Panc1 (cell line): ENCODE data around the gene TIMM17B. TPM values are rescaled to one million over a fixed set of nuclear protein-coding genes. Genes with fewer than 3 reads are reported as not detected.

Source experiments
- ATAC-seq: fragments of 200-7000 bp; cut with Tn5 transposase; 2 replicates; pipeline ENCODE4 v1.9.1; 2020; ENCODE audit warnings: mild to moderate bottlenecking, moderate library complexity
- BruUV-seq: library from RNA; stranded (reverse); fragments of 400-500 nt; replicated peaks from 2 replicates; lab custom pipeline; 2021; lab: Mats Ljungman, UMichigan
- CTCF ChIA-PET: fragments of 300-600 bp; sonication (Branson Sonifier 250); formaldehyde crosslinking; loops from one replicate; lab custom pipeline; 2022; ENCODE audit warnings: antibody characterized with exemption; lab: Charles Lee
- POLR2A ChIA-PET: fragments of 300-600 bp; sonication (Branson Sonifier 250); formaldehyde crosslinking; loops from one replicate; lab custom pipeline; 2022; ENCODE audit warnings: antibody characterized with exemption; lab: Charles Lee
- DNase-seq: peaks from one replicate; pipeline ENCODE4 v3.0.0-alpha.2; 2010; ENCODE audit warnings: low read depth, low spot score
- H3K27ac ChIP-seq: 2 replicates; pipeline ENCODE4 v1.5.1; 2011; ENCODE audit warnings: mild to moderate bottlenecking, low read length, inconsistent platforms
- H3K27me3 ChIP-seq: fragments of 200-500 bp; sonication (Bioruptor generic); 2 replicates; pipeline ENCODE4 v1.6.0; 2014; ENCODE audit warnings: low read length, inconsistent platforms; ENCODE audit not compliant: control insufficient read depth, insufficient read depth
- H3K36me3 ChIP-seq: fragments of 200-500 bp; sonication (Bioruptor generic); 2 replicates; pipeline ENCODE4 v1.5.1; 2014; ENCODE audit warnings: inconsistent platforms, mild to moderate bottlenecking, low read length, moderate library complexity; ENCODE audit not compliant: control insufficient read depth, insufficient read depth
- H3K4me1 ChIP-seq: 2 replicates; pipeline ENCODE4 v1.5.1; 2011; ENCODE audit warnings: inconsistent platforms, mild to moderate bottlenecking, low read length, moderate library complexity; ENCODE audit not compliant: control insufficient read depth, insufficient read depth
- H3K4me3 ChIP-seq, 2 experiments: 2 replicates each; pipeline ENCODE4 v1.5.1; 2011 to 2012; ENCODE audit warnings: low read depth in 2 of 2, low read length in 2 of 2, mild to moderate bottlenecking in 2 of 2, inconsistent platforms in 1 of 2, moderate library complexity in 1 of 2
- H3K9me3 ChIP-seq: fragments of 200-500 bp; sonication (Bioruptor generic); 2 replicates; pipeline ENCODE4 v1.5.1; 2014; ENCODE audit warnings: low read depth, mild to moderate bottlenecking, inconsistent platforms, low read length, moderate library complexity; ENCODE audit not compliant: control insufficient read depth, insufficient read depth
- CTCF ChIP-seq: fragments of 450-650 bp; IDR thresholded peaks from 2 replicates; pipeline ENCODE4 v1.5.1; 2017; ENCODE audit warnings: mild to moderate bottlenecking
- POLR2AphosphoS5 ChIP-seq: IDR thresholded peaks from 2 replicates; pipeline ENCODE4 v1.6.1; 2012; ENCODE audit warnings: mild to moderate bottlenecking, low read depth, low read length, moderate library complexity
- REST ChIP-seq, 2 experiments: IDR thresholded peaks; 2 replicates each; pipeline ENCODE4 v1.6.1; 2011 to 2012; ENCODE audit warnings: low read depth in 2 of 2, control low read depth in 1 of 2, low read length in 1 of 2, mild to moderate bottlenecking in 1 of 2, moderate library complexity in 1 of 2; ENCODE audit not compliant: insufficient read depth in 1 of 2
- SIN3A ChIP-seq: IDR thresholded peaks from 2 replicates; pipeline ENCODE4 v1.6.1; 2012; ENCODE audit warnings: low read depth, mild to moderate bottlenecking, low read length, moderate library complexity, borderline replicate concordance; ENCODE audit not compliant: insufficient read depth
- TCF7L2 ChIP-seq: IDR thresholded peaks from 2 replicates; pipeline ENCODE4 v1.6.1; 2011; ENCODE audit warnings: mild to moderate bottlenecking, low read depth, low read length, inconsistent platforms
- in situ Hi-C: cut with HindIII; loops from 2 replicates; pipeline ENCODE4 v1.10.0; 2016; ENCODE audit warnings: low sequenced_read_pairs, low pct_unique_long_range_greater_than_20kb
- intact Hi-C: fragments of 100-400 bp; cut with micrococcal nuclease; formaldehyde crosslinking; loops from one replicate; pipeline ENCODE4 v1.10.0; 2022; ENCODE audit not compliant: unreplicated experiment
- total RNA-seq: library from RNA; stranded (reverse); gene quantifications from one replicate; pipeline ENCODE4 v1.2.1, GENCODE V29; 2021; ENCODE audit not compliant: unreplicated experiment

The TIMM17B gene
- total RNA-seq, 1 experiment from 2014 or later, result 92.1 TPM

GRCh38 chrX:48939524-48940228 is 42.1 kb upstream of the TIMM17B start:
- no peaks in the 10 kb centered on the region for H3K36me3 ChIP-seq
- BruUV-seq, result no TSS peak
- no peak overlapping the region for H3K27ac ChIP-seq
- DNase-seq, result no peak
- no peak for ATAC-seq
- no peak for TF ChIP-seq TCF7L2
- no peak for TF ChIP-seq REST (IDR thresholded peaks at IDR 0.05; ENCODE audit: insufficient read depth in 1 of 2, low read depth in 2 of 2, low read length in 1 of 2)
- TF ChIP-seq CTCF, result no peak
- TF ChIP-seq POLR2AphosphoS5, result no peak
- no peak for TF ChIP-seq SIN3A
- POLR2A ChIA-PET, result no interaction called here
- H3K4me3 ChIP-seq, result no peak overlapping the region
- H3K9me3 ChIP-seq, result no peaks in the 10 kb centered on the region
- no peaks in the 10 kb centered on the region for H3K27me3 ChIP-seq
- intact Hi-C loops, result no loop called here
- CTCF ChIA-PET, result no interaction called here
- in situ Hi-C loops, result no loop called here
- H3K4me1 ChIP-seq, result no peaks in the 10 kb centered on the region

DNA sequence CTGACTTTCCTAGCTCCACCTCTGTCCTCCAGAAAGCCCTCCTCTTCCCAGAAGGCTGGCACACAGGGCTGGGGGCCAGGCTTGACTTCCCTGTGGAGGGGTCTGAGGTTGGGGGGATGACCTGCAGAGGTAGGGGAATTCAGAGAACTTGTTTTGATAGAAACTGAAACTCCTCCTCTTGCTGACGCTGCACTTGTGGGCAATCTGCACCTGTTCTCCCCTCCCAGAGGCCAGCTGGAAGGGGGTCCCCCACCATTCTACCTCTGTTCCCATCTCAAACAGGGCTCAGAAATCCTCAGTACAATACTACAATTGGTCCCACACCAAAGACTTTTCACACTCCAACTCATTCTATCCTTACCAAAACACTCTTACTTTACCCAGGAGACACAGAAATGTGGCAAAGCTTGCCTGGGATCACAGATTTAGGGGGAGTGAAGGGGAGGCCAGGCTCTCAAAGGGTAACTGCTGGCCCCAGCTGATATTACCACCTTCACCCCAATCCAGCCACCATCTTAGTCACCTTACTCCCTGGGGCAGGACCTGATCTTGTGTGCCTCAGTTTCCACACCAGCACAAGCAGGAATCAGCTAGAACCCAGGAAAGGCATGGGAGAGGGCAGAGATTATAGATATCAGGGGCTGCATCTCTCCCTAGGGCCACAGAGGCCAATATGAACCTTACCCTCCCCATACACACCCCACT is 41.3 kb upstream of the TIMM17B start:
- TF ChIP-seq CTCF, result no peak
- TF ChIP-seq SIN3A, result no peak
- no peak for TF ChIP-seq REST (IDR thresholded peaks at IDR 0.05; ENCODE audit: insufficient read depth in 1 of 2, low read depth in 2 of 2, low read length in 1 of 2)
- TF ChIP-seq TCF7L2, result no peak
- Histone ChIP-seq H3K4me3 (no peak overlapping the region), H3K36me3 (no peaks in the 10 kb centered on the region; the same call in 1 of the 2 replicates), H3K27ac (no peak overlapping the region), H3K27me3 (no peaks in the 10 kb centered on the region), H3K9me3 (no peaks in the 10 kb centered on the region), H3K4me1 (no peaks in the 10 kb centered on the region)
- CTCF ChIA-PET, result no interaction called here
- POLR2A ChIA-PET, result no interaction called here
- ATAC-seq (no peak), DNase-seq (no peak)
- intact Hi-C loops (no loop called here), in situ Hi-C loops (no loop called here)
- no TSS peak for BruUV-seq
